Uterus (tissue), 2 donors: ENCODE measurements around the gene PKNOX2.

Experiments
- CTCF ChIP-seq, 4 experiments: fragments of 200-600 bp in 2 of 4; fragments of 450-650 bp in 2 of 4; sonication (generic) in 2 of 4; IDR thresholded peaks; one replicate each; pipeline ENCODE4 v1.5.1; 2016 to 2019; ENCODE audit warnings: antibody characterized with exemption in 4 of 4, mild to moderate bottlenecking in 2 of 4, moderate library complexity in 1 of 4
- POLR2A ChIP-seq, 2 donors: fragments of 450-650 bp; IDR thresholded peaks; one replicate each; pipeline ENCODE4 v1.6.1; 2016; ENCODE audit warnings: antibody characterized with exemption in 2 of 2, mild to moderate bottlenecking in 1 of 2, moderate library complexity in 1 of 2

GRCh38 chr11:125331357-125332035 lies 166.9 kb downstream of the PKNOX2 start:
- TF ChIP-seq CTCF (IDR thresholded peaks at IDR 0.05) = no peak
- no peak for TF ChIP-seq POLR2A (IDR thresholded peaks at IDR 0.05)
